BE2C (cell line): ENCODE data around the gene DDN.

Experiments used
- DNase-seq: peaks from one replicate; pipeline ENCODE4 v3.0.0-alpha.2; 2020
- H3K27me3 ChIP-seq: fragments of 250-450 bp; sonication (Bioruptor Pico); 2 replicates; pipeline ENCODE4 v1.5.1; 2020; ENCODE audit warnings: mild to moderate bottlenecking
- H3K36me3 ChIP-seq: fragments of 250-450 bp; sonication (Bioruptor Pico); 2 replicates; pipeline ENCODE4 v1.5.1; 2020; ENCODE audit warnings: mild to moderate bottlenecking
- H3K4me1 ChIP-seq: fragments of 250-450 bp; sonication (Bioruptor Pico); 2 replicates; pipeline ENCODE4 v1.5.1; 2020
- H3K4me3 ChIP-seq: 2 replicates; pipeline ENCODE4 v1.5.1; 2011; ENCODE audit warnings: low read depth, low read length
- H3K9me3 ChIP-seq: fragments of 250-450 bp; sonication (Bioruptor Pico); 2 replicates; pipeline ENCODE4 v1.5.1; 2020
- CTCF ChIP-seq: IDR thresholded peaks from 2 replicates; pipeline ENCODE4 v1.5.1; 2012; ENCODE audit warnings: mild to moderate bottlenecking, low read depth, low read length

The DDN gene

DNA sequence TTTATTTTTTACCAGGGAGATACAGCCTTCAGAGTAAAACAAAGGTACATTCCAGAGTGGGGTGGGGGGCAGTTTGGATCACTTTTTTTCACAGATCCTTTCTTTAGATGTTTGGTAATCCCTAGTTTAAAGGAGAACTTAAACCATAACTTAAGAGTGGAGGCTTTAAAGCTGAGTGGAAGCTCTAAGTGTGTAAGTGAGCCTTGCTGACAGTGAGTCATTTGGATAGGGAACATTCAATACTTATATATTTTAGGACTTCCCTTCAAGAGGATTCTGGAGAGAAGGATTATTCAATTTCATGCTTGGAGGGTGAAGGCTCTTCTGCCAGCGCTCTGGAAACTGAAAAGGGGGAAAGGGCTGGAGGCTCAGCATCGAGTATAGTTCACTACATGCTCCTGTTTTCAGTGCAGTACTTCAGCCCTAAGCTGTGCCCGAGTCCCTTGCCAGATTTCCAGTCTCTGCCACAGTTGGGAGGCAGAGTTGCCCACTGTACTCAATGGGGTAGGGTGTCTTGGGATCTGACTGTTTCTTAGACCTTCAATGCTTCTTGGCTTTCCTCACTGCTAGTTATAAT lies 11.0 kb upstream of the DDN start:
- no peak for DNase-seq
- no peak for TF ChIP-seq CTCF
- no peaks in the 10 kb centered on the region for H3K4me1 ChIP-seq
- H3K36me3 ChIP-seq, result peaks cover 6% of the 10 kb centered on the region
- no peak overlapping the region for H3K4me3 ChIP-seq
- no peaks in the 10 kb centered on the region for H3K27me3 ChIP-seq
- no peaks in the 10 kb centered on the region for H3K9me3 ChIP-seq

DNA sequence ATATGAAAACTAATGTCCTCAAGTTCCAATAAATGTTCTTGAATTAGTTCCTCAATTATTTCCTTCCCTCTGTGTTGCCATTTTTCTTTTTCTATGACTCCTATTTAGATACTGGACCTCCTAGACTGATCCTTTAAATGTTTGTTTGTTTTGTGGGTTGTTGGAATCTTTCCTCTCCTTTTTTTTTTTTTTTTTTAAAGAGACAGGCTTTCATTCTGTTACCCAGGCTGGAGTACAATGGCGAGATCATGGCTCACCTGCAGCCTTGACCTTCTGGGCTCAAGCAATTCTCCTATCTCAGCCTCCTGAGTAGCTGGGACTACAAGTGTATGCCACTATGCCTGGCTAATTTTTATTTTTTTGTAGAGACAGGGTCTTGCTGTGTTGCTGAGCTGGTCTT lies 9.8 kb upstream of the DDN start:
- Histone ChIP-seq H3K36me3 (peaks cover 14% of the 10 kb centered on the region), H3K4me1 (no peaks in the 10 kb centered on the region), H3K9me3 (no peaks in the 10 kb centered on the region), H3K4me3 (no peak overlapping the region), H3K27me3 (no peaks in the 10 kb centered on the region)
- no peak for DNase-seq
- TF ChIP-seq CTCF, result no peak

- TF ChIP-seq CTCF, result no peak
- H3K9me3 ChIP-seq, result no peaks in the 10 kb centered on the region
- H3K36me3 ChIP-seq, result peaks cover 8% of the 10 kb centered on the region; the same call in 1 of the 2 replicates
- H3K4me3 ChIP-seq, result peak overlapping the region; percentile 89
- H3K4me1 ChIP-seq, result no peaks in the 10 kb centered on the region
- no peaks in the 10 kb centered on the region for H3K27me3 ChIP-seq
- no peak for DNase-seq
Measured at GRCh38 chr12:49000346-49000745, 1.2 kb upstream of the DDN start.

DNA sequence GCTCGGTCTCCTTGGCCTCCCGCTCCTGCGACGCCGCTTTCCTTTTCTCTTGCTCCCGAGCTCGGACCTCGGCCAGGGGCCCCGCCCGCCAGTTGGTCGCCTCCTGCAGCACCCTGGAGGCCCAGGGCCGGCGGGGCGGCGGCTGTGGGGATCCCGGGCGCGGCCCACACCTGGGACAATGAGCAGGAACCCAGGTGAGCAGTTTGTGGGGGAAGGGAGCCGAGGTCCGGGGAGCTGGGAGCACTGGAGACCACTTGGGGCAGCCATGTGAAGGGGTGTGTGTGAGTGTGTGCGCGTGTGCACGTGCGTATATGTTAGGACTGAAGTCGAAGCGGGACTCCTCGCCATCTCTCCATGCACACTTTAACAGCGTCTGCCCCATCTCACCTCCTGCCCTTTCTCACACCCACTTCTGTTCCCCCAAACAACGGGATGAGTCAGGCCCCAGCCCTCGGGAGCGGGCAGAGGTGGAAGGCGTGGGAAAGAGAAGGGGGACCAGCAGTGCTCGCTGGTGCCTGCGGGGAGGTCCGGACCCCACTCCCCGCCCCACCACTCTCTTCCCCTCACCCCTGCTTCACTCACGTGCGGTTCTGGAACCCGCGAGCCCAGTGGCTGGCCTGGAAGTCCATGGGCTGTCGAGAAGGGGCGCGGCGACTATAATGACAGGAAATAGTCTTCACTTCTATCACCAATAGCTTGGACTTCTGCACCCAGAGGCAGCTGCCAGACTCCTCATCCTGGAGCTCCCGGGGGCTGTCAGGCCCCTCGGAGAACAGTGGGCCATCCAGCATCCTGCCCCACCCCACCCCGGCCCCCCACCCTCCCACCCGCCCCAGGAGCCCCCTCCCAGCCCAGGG lies 450 bp downstream of the DDN start:
- Histone ChIP-seq H3K9me3 (no peaks in the 10 kb centered on the region), H3K27me3 (no peaks in the 10 kb centered on the region), H3K4me3 (peak overlapping the region; percentile 89), H3K4me1 (no peaks in the 10 kb centered on the region), H3K36me3 (no peaks in the 10 kb centered on the region)
- no peak for TF ChIP-seq CTCF
- DNase-seq, result no peak

- Histone ChIP-seq H3K4me3 (peak overlapping the region; percentile 89), H3K4me1 (no peaks in the 10 kb centered on the region), H3K36me3 (no peaks in the 10 kb centered on the region), H3K9me3 (no peaks in the 10 kb centered on the region), H3K27me3 (no peaks in the 10 kb centered on the region; the same call in 1 of the 2 replicates)
- TF ChIP-seq CTCF, result no peak; the same call in 1 of the 2 replicates
- DNase-seq, result peak; percentile 73
Measured at GRCh38 chr12:48997719-48998496, 1.3 kb downstream of the DDN start.
